Measurements from ENCODE around the gene RMND5B. TPM values are rescaled to one million over a fixed set of nuclear protein-coding genes. Genes with fewer than 3 reads are reported as not detected.

Gene RMND5B
- total RNA-seq, 1 donor from 2014 or later = 32.6 TPM

DNA sequence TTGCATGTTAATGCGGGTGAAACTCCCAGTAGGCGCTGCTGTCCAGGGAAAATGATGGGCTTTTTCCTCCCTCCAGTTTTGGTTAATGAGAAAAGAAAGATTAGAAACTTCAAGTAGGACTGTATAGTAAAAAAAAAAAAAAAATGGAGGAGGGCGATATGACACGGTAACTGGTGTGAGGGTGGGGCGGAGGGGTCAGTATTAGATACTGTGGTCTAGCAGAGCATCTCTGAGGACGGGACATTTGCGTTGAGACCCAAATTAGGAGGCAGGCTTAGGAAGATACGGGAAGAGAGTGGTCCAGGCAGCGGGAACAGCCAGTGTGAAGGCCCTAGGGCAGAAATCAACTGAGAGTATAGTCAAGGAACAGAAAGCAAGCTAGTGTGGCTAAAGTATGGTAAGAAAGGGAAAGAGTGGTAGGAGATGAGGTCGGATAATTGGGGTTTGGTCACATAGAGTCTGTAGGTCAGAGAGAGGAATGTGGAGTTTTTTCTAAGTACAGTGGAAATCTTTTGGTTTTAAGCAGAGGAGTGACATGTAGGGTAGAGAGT is 707 bp downstream of the RMND5B start:
- H3K27me3 Mint-ChIP-seq (ENCODE audit: low read depth) = no peaks in the 10 kb centered on the region
- H3K36me3 Mint-ChIP-seq = peaks cover 11% of the 10 kb centered on the region
- peaks cover 15% of the 10 kb centered on the region for H3K4me1 Mint-ChIP-seq
- TF ChIP-seq, protein P1, sequence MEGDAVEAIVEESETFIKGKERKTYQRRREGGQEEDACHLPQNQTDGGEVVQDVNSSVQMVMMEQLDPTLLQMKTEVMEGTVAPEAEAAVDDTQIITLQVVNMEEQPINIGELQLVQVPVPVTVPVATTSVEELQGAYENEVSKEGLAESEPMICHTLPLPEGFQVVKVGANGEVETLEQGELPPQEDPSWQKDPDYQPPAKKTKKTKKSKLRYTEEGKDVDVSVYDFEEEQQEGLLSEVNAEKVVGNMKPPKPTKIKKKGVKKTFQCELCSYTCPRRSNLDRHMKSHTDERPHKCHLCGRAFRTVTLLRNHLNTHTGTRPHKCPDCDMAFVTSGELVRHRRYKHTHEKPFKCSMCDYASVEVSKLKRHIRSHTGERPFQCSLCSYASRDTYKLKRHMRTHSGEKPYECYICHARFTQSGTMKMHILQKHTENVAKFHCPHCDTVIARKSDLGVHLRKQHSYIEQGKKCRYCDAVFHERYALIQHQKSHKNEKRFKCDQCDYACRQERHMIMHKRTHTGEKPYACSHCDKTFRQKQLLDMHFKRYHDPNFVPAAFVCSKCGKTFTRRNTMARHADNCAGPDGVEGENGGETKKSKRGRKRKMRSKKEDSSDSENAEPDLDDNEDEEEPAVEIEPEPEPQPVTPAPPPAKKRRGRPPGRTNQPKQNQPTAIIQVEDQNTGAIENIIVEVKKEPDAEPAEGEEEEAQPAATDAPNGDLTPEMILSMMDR (IDR thresholded peaks at IDR 0.05; ENCODE audit: unreplicated experiment) = no peak
- no peak for DNase-seq (ENCODE audit: low spot score in 2 of 2, unreplicated experiment in 2 of 2)
- H3K27ac Mint-ChIP-seq = peak overlapping the region; percentile 89
- peak overlapping the region; percentile 90 for H3K4me3 Mint-ChIP-seq
- no peaks in the 10 kb centered on the region for H3K9me3 Mint-ChIP-seq

DNA sequence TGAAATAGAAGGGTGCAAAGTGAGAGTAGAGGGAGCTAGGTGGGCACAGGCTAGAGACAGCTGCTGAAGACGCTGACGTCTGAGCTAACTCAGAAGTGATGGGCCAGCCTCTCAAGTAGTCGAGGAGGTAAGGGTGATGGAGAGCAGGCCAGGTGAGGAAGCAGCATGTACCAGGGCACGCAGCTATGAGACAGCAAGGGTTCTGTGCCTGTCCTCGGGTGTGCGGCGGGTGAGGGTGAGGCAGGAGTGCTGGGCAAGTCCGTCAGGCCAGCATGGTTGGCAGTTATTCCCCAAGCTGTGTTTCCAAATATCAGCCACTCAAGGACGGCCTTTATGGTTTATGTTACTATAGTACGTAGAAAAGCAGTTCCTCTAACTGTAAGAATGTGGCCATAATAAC is 6.2 kb downstream of the RMND5B start:
- Mint-ChIP-seq H3K4me1 (peaks cover 2% of the 10 kb centered on the region), H3K36me3 (peaks cover 22% of the 10 kb centered on the region), H3K4me3 (no peak overlapping the region), H3K27ac (no peak overlapping the region), H3K27me3 (ENCODE audit: low read depth) (no peaks in the 10 kb centered on the region), H3K9me3 (no peaks in the 10 kb centered on the region)
- TF ChIP-seq, protein P1 (IDR thresholded peaks at IDR 0.05; ENCODE audit: unreplicated experiment) = no peak
- no peak for DNase-seq (ENCODE audit: low spot score in 2 of 2, unreplicated experiment in 2 of 2)

DNA sequence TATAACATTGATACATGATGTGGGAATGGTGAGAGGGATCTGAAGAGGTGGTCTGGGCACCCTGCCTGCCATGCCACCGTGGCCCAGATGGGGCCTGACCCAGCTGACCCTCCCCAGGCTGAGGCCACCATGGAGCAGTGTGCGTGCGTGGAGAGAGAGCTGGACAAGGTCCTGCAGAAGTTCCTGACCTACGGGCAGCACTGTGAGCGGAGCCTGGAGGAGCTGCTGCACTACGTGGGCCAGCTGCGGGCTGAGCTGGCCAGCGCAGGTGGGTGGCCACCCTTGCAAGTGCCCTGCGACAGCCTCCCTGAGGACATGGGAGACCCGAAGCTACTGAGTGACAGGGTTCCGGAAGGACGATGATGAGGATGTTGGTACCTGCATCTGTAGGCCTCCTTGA is 7.2 kb downstream of the RMND5B start:
- TF ChIP-seq, protein P1 (IDR thresholded peaks at IDR 0.05; ENCODE audit: unreplicated experiment) = no peak
- Mint-ChIP-seq H3K27ac (no peak overlapping the region), H3K27me3 (ENCODE audit: low read depth) (no peaks in the 10 kb centered on the region)

DNA sequence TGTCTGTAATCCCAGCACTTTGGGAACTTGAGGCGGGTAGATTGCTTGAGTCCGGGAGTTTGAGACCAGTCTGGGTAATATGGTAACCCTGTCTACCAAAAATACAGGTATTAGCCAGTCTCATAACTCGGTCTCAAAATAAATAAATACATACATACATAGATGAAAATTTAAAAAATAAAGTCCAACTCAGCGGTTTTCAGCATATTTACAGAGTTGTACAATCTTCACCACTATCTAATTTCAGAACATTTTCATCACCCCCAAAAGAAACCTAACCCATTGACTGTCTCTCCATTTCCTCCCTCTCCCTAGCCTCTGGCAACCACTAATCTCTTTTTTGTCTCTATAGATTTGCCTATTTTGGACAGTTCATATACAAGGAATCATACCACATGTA is 10.7 kb downstream of the RMND5B start:
- Mint-ChIP-seq H3K9me3 (no peaks in the 10 kb centered on the region), H3K36me3 (peaks cover 23% of the 10 kb centered on the region), H3K27me3 (ENCODE audit: low read depth) (no peaks in the 10 kb centered on the region), H3K27ac (no peak overlapping the region), H3K4me1 (no peaks in the 10 kb centered on the region), H3K4me3 (no peak overlapping the region)
- TF ChIP-seq, protein P1 (IDR thresholded peaks at IDR 0.05; ENCODE audit: unreplicated experiment) = no peak
- no peak for DNase-seq (ENCODE audit: low spot score in 2 of 2, unreplicated experiment in 2 of 2)

More for the DNA sequence above, 7.2 kb downstream of the RMND5B start:
- Mint-ChIP-seq H3K4me3 (no peak overlapping the region), H3K4me1 (no peaks in the 10 kb centered on the region), H3K9me3 (no peaks in the 10 kb centered on the region), H3K36me3 (peaks cover 25% of the 10 kb centered on the region)
- DNase-seq (ENCODE audit: low spot score in 2 of 2, unreplicated experiment in 2 of 2) = no peak

DNA sequence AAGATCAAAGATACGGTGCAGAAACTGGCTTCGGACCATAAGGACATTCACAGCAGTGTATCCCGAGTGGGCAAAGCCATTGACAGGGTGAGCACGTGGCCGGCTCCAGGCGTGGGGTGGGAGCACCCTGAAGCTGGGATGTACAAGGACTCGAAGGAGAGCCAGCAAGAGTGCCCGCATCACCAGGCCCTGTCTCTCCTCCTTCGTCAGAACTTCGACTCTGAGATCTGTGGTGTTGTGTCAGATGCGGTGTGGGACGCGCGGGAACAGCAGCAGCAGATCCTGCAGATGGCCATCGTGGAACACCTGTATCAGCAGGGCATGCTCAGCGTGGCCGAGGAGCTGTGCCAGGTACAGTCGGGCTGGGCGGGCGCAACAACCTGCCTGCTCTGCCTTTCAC is 11.8 kb downstream of the RMND5B start:
- peaks cover 27% of the 10 kb centered on the region for H3K36me3 Mint-ChIP-seq

More for the DNA sequence above, 11.8 kb downstream of the RMND5B start:
- TF ChIP-seq, protein P1 (IDR thresholded peaks at IDR 0.05; ENCODE audit: unreplicated experiment) = no peak
- H3K27me3 Mint-ChIP-seq (ENCODE audit: low read depth) = no peaks in the 10 kb centered on the region
- no peak overlapping the region for H3K27ac Mint-ChIP-seq
- H3K4me3 Mint-ChIP-seq = no peak overlapping the region
- no peaks in the 10 kb centered on the region for H3K9me3 Mint-ChIP-seq
- H3K4me1 Mint-ChIP-seq = no peaks in the 10 kb centered on the region
- no peak for DNase-seq (ENCODE audit: low spot score in 2 of 2, unreplicated experiment in 2 of 2)
